ENCODE results near the gene NLRP1.

NLRP1 gene

GRCh38 chr17:5558815-5559785 lies 25.2 kb downstream of the NLRP1 start:
- H3K4me1 ChIP-seq (ENCODE audit: control insufficient read depth, insufficient read depth, low read length, poor library complexity, severe bottlenecking) = no peaks in the 10 kb centered on the region
- no peak for DNase-seq
- no peaks in the 10 kb centered on the region for H3K27me3 ChIP-seq (replicated peaks; ENCODE audit: control insufficient read depth, insufficient read depth, low read length, poor library complexity, severe bottlenecking)
- H3K27ac ChIP-seq (ENCODE audit: insufficient read depth, low read length, poor library complexity, severe bottlenecking) = no peak overlapping the region
- H3K4me3 ChIP-seq (ENCODE audit: insufficient read depth, low read depth, low read length, poor library complexity, severe bottlenecking) = no peak overlapping the region
- no peaks in the 10 kb centered on the region for H3K9me3 ChIP-seq (ENCODE audit: control insufficient read depth, low read length)
- H3K36me3 ChIP-seq (ENCODE audit: control insufficient read depth, insufficient read depth, low read length) = peaks cover 63% of the 10 kb centered on the region

- DNase-seq = no peak
- Histone ChIP-seq H3K27me3 (replicated peaks; ENCODE audit: control insufficient read depth, insufficient read depth, low read length, poor library complexity, severe bottlenecking) (no peaks in the 10 kb centered on the region), H3K9me3 (ENCODE audit: control insufficient read depth, low read length) (no peaks in the 10 kb centered on the region), H3K4me3 (ENCODE audit: insufficient read depth, low read depth, low read length, poor library complexity, severe bottlenecking) (no peak overlapping the region), H3K4me1 (ENCODE audit: control insufficient read depth, insufficient read depth, low read length, poor library complexity, severe bottlenecking) (no peaks in the 10 kb centered on the region), H3K27ac (ENCODE audit: insufficient read depth, low read length, poor library complexity, severe bottlenecking) (no peak overlapping the region), H3K36me3 (ENCODE audit: control insufficient read depth, insufficient read depth, low read length) (peaks cover 73% of the 10 kb centered on the region)
Measured at GRCh38 chr17:5557990-5558389, 26.3 kb downstream of the NLRP1 start.

- Histone ChIP-seq H3K36me3 (ENCODE audit: control insufficient read depth, insufficient read depth, low read length) (peaks cover 75% of the 10 kb centered on the region), H3K9me3 (ENCODE audit: control insufficient read depth, low read length) (no peaks in the 10 kb centered on the region), H3K4me3 (ENCODE audit: insufficient read depth, low read depth, low read length, poor library complexity, severe bottlenecking) (no peak overlapping the region), H3K27me3 (replicated peaks; ENCODE audit: control insufficient read depth, insufficient read depth, low read length, poor library complexity, severe bottlenecking) (no peaks in the 10 kb centered on the region), H3K4me1 (ENCODE audit: control insufficient read depth, insufficient read depth, low read length, poor library complexity, severe bottlenecking) (no peaks in the 10 kb centered on the region), H3K27ac (ENCODE audit: insufficient read depth, low read length, poor library complexity, severe bottlenecking) (no peak overlapping the region)
- DNase-seq = no peak
Measured at GRCh38 chr17:5557485-5557884, 26.8 kb downstream of the NLRP1 start.

GRCh38 chr17:5555254-5555653 lies 29.1 kb downstream of the NLRP1 start:
- H3K27me3 ChIP-seq (replicated peaks; ENCODE audit: control insufficient read depth, insufficient read depth, low read length, poor library complexity, severe bottlenecking) = no peaks in the 10 kb centered on the region
- no peaks in the 10 kb centered on the region for H3K4me1 ChIP-seq (ENCODE audit: control insufficient read depth, insufficient read depth, low read length, poor library complexity, severe bottlenecking)
- no peak for DNase-seq
- no peaks in the 10 kb centered on the region for H3K9me3 ChIP-seq (ENCODE audit: control insufficient read depth, low read length)
- H3K36me3 ChIP-seq (ENCODE audit: control insufficient read depth, insufficient read depth, low read length) = peaks cover 74% of the 10 kb centered on the region
- H3K27ac ChIP-seq (ENCODE audit: insufficient read depth, low read length, poor library complexity, severe bottlenecking) = no peak overlapping the region
- H3K4me3 ChIP-seq (ENCODE audit: insufficient read depth, low read depth, low read length, poor library complexity, severe bottlenecking) = no peak overlapping the region

- peaks cover 71% of the 10 kb centered on the region for H3K36me3 ChIP-seq (ENCODE audit: control insufficient read depth, insufficient read depth, low read length)
- H3K9me3 ChIP-seq (ENCODE audit: control insufficient read depth, low read length) = no peaks in the 10 kb centered on the region
- H3K4me3 ChIP-seq (ENCODE audit: insufficient read depth, low read depth, low read length, poor library complexity, severe bottlenecking) = no peak overlapping the region
- no peak overlapping the region for H3K27ac ChIP-seq (ENCODE audit: insufficient read depth, low read length, poor library complexity, severe bottlenecking)
- no peaks in the 10 kb centered on the region for H3K27me3 ChIP-seq (replicated peaks; ENCODE audit: control insufficient read depth, insufficient read depth, low read length, poor library complexity, severe bottlenecking)
- H3K4me1 ChIP-seq (ENCODE audit: control insufficient read depth, insufficient read depth, low read length, poor library complexity, severe bottlenecking) = no peaks in the 10 kb centered on the region
- DNase-seq = no peak
Measured at GRCh38 chr17:5553479-5553878, 30.8 kb downstream of the NLRP1 start.

- Histone ChIP-seq H3K4me3 (ENCODE audit: insufficient read depth, low read depth, low read length, poor library complexity, severe bottlenecking) (no peak overlapping the region), H3K27ac (ENCODE audit: insufficient read depth, low read length, poor library complexity, severe bottlenecking) (no peak overlapping the region), H3K36me3 (ENCODE audit: control insufficient read depth, insufficient read depth, low read length) (peaks cover 69% of the 10 kb centered on the region), H3K4me1 (ENCODE audit: control insufficient read depth, insufficient read depth, low read length, poor library complexity, severe bottlenecking) (no peaks in the 10 kb centered on the region), H3K9me3 (ENCODE audit: control insufficient read depth, low read length) (no peaks in the 10 kb centered on the region), H3K27me3 (replicated peaks; ENCODE audit: control insufficient read depth, insufficient read depth, low read length, poor library complexity, severe bottlenecking) (no peaks in the 10 kb centered on the region)
- DNase-seq = no peak
Measured at GRCh38 chr17:5552841-5553240, 31.5 kb downstream of the NLRP1 start.

GRCh38 chr17:5545051-5545987 lies 39.0 kb downstream of the NLRP1 start:
- Histone ChIP-seq H3K27me3 (replicated peaks; ENCODE audit: control insufficient read depth, insufficient read depth, low read length, poor library complexity, severe bottlenecking) (no peaks in the 10 kb centered on the region), H3K36me3 (ENCODE audit: control insufficient read depth, insufficient read depth, low read length) (peaks cover 86% of the 10 kb centered on the region), H3K4me1 (ENCODE audit: control insufficient read depth, insufficient read depth, low read length, poor library complexity, severe bottlenecking) (no peaks in the 10 kb centered on the region), H3K9me3 (ENCODE audit: control insufficient read depth, low read length) (no peaks in the 10 kb centered on the region), H3K4me3 (ENCODE audit: insufficient read depth, low read depth, low read length, poor library complexity, severe bottlenecking) (no peak overlapping the region), H3K27ac (ENCODE audit: insufficient read depth, low read length, poor library complexity, severe bottlenecking) (no peak overlapping the region)
- no peak for DNase-seq

GRCh38 chr17:5544115-5544514 lies 40.2 kb downstream of the NLRP1 start:
- H3K27ac ChIP-seq (ENCODE audit: insufficient read depth, low read length, poor library complexity, severe bottlenecking) = no peak overlapping the region
- no peaks in the 10 kb centered on the region for H3K4me1 ChIP-seq (ENCODE audit: control insufficient read depth, insufficient read depth, low read length, poor library complexity, severe bottlenecking)
- no peaks in the 10 kb centered on the region for H3K27me3 ChIP-seq (replicated peaks; ENCODE audit: control insufficient read depth, insufficient read depth, low read length, poor library complexity, severe bottlenecking)
- H3K4me3 ChIP-seq (ENCODE audit: insufficient read depth, low read depth, low read length, poor library complexity, severe bottlenecking) = no peak overlapping the region
- H3K9me3 ChIP-seq (ENCODE audit: control insufficient read depth, low read length) = no peaks in the 10 kb centered on the region
- peaks cover 89% of the 10 kb centered on the region for H3K36me3 ChIP-seq (ENCODE audit: control insufficient read depth, insufficient read depth, low read length)
- no peak for DNase-seq

- H3K4me1 ChIP-seq (ENCODE audit: control insufficient read depth, insufficient read depth, low read length, poor library complexity, severe bottlenecking) = no peaks in the 10 kb centered on the region
- H3K9me3 ChIP-seq (ENCODE audit: control insufficient read depth, low read length) = no peaks in the 10 kb centered on the region
- DNase-seq = no peak
- H3K27ac ChIP-seq (ENCODE audit: insufficient read depth, low read length, poor library complexity, severe bottlenecking) = no peak overlapping the region
- no peak overlapping the region for H3K4me3 ChIP-seq (ENCODE audit: insufficient read depth, low read depth, low read length, poor library complexity, severe bottlenecking)
- H3K27me3 ChIP-seq (replicated peaks; ENCODE audit: control insufficient read depth, insufficient read depth, low read length, poor library complexity, severe bottlenecking) = no peaks in the 10 kb centered on the region
- peaks cover 86% of the 10 kb centered on the region for H3K36me3 ChIP-seq (ENCODE audit: control insufficient read depth, insufficient read depth, low read length)
Measured at GRCh38 chr17:5541610-5542202, 42.6 kb downstream of the NLRP1 start.
